ENCODE measurements around the gene ZDHHC6.
"Not testable (repeated sequence)": the region's sequence is repeated elsewhere in the genome, so short reads cannot be mapped to it uniquely, and the experiment has no call there.

The ZDHHC6 gene

DNA sequence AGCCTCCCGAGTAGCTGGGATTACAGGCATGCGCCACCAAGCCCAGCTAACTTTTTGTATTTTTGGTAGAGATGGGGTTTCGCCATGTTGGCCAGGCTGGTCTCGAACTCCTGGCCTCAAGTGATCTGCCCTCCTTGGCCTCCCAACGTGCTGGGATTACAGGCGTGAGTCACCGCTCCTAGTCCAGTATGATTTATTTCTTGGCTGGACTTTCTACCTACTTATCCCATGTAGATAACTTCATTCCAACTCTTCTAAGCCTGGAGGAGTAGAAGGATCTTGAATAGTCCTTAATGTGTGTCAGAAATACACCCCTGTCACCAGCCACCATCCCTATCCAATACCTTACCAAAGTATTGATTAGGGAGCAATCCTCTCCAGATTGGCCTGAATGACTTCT is 58.7 kb downstream of the ZDHHC6 start:
- DNase-seq, result not testable (repeated sequence)

DNA sequence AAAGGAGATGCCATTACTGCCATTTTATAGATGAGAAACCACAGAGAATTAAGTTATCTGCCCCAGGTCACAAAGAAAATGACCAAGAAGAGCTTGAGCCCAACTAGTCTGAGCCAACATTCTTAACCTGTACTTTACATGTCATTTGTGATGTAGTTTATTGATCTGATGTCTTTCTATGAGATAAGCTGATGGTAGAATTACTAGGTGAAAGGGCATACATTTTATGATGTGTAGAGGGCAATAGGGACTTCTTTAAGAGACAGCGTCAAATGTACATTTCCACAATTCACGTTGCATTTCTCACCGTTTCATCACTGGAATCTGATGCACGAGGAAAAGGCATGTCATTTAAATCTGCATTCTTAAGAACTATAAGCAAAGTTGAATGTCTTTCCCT is 61.5 kb downstream of the ZDHHC6 start:
- no peak for DNase-seq

DNA sequence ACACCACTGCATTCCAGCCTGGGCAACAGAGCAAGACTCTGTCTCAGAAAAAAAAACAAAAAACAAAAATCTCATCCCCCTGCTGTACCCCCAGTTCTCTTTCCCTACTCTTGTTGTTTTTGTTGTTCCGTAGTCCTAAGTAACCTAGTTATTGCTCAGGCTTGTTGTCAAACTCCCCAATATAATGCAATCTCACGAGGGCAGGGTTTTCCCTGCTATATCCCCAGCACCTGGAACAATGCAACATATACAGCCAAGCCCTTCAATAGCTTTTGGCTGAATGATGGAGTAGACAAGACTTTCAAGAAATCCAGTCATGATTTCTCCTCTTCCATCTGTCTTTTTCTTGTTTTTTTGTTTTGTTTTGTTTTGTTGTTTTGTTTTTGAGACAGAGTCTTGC is 62.6 kb downstream of the ZDHHC6 start:
- DNase-seq, result no peak

DNA sequence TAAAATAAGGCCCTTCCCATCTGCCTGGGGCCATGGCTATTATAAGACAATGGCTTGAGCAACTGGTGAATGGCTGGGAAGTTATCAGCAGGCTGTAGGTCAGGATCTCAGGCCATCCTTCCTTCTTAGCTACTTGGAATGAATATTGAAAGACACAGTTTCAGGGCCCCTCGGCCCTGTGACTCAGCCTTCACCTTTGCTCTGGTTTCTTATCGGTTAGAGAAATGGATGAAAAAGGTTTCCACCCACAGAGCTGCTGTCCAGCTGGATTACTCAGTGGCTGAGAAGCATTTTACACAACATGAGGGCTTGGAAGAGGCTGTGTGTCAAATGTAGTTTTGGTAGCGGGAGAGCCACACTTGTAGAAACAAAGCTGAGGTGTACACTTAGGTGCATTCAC is 63.4 kb downstream of the ZDHHC6 start:
- peak; percentile 78 for DNase-seq

DNA sequence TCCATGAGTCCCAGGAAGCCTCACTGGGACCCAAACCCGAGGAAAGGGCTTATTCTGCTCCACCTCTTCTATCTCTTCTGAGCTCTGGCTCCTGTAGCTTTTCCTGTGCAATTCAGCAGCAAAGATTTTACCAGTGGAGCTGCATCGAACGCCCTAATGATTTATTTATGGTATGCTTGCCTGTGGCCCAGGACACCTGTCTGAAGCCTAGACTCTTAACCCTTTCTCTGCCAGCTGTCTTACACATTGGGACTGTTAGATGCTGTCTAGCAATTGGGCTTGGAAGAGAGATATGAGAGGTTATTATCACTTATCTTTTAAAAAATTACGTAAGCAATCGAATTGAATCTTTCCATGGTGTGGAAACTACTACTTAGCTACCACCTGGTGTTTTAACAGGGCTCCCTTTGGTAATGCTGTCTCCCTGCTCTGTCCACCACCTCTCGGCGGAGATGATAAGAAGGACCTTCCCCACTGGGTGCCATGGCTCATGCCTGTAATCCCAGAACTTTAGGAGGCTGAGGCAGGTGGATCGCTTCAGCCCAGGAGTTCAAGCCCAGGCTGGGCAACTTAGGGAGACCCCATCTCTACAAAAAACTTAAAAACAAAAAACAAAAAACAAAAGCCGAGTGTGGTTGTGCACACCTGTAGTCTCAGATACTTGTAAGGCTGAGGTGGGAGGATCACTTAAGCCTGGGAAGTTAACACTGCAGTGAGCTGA is 64.0 kb downstream of the ZDHHC6 start:
- no peak for DNase-seq

Measured in EL (cell line).